Gastroesophageal sphincter (tissue), 3 donors: ENCODE data around the gene SLX9.
"Not testable (repeated sequence)": the region's sequence is repeated elsewhere in the genome, so short reads cannot be mapped to it uniquely, and the experiment has no call there.

Source experiments
- POLR2AphosphoS5 ChIP-seq: sonication (generic); formaldehyde crosslinking; IDR thresholded peaks from one replicate; pipeline ENCODE4 v1.6.1; 2017; ENCODE audit warnings: antibody characterized with exemption
- TF ChIP-seq, protein P1 (sequence below), 4 experiments: fragments of 200-600 bp in 2 of 4; fragments of 450-650 bp in 2 of 4; sonication (generic) in 1 of 4; IDR thresholded peaks; one replicate each; pipeline ENCODE4 v1.5.1; 2017 to 2019; ENCODE audit warnings: antibody characterized with exemption in 4 of 4, mild to moderate bottlenecking in 2 of 4, moderate library complexity in 2 of 4

DNA sequence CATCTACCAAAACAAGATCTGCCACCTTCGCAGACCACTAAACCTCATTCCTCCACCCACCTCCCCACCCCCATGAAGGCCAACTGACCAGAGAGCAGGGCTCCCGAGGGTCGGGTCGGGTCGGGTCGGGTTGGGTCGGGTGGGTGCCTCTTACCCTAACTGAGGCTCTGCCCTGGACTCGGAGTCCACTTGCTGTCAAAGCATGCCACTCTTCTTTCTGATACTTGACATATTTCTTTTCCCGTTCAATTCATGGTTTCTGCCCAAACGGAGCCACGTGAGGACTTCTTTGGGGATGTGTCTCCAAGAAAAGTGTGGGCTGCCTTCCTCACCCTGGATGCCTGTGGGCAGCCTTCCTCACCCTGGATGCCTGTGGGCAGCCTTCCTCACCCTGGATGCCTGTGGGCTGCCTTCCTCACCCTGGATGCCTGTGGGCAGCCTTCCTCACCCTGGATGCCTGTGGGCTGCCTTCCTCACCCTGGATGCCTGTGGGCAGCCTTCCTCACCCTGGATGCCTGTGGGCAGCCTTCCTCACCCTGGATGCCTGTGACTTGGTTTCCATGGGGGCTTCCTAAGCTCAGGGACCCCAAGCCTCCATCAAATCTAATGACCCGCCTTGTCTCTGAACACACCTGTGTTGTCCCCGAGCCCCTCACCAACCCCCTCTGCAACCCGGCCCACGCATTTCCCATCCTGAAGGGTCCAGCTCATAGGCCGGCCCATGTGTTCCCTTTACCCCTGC, 11.2 kb upstream of the SLX9 start:
- TF ChIP-seq, protein P1, sequence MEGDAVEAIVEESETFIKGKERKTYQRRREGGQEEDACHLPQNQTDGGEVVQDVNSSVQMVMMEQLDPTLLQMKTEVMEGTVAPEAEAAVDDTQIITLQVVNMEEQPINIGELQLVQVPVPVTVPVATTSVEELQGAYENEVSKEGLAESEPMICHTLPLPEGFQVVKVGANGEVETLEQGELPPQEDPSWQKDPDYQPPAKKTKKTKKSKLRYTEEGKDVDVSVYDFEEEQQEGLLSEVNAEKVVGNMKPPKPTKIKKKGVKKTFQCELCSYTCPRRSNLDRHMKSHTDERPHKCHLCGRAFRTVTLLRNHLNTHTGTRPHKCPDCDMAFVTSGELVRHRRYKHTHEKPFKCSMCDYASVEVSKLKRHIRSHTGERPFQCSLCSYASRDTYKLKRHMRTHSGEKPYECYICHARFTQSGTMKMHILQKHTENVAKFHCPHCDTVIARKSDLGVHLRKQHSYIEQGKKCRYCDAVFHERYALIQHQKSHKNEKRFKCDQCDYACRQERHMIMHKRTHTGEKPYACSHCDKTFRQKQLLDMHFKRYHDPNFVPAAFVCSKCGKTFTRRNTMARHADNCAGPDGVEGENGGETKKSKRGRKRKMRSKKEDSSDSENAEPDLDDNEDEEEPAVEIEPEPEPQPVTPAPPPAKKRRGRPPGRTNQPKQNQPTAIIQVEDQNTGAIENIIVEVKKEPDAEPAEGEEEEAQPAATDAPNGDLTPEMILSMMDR (IDR thresholded peaks at IDR 0.05): not testable (repeated sequence)
- TF ChIP-seq POLR2AphosphoS5: not testable (repeated sequence)
